ENCODE data around the gene SNX9.

GRCh38 chr6:157925771-157926170 is 102.7 kb downstream of the SNX9 start:
- TF ChIP-seq CTCF (IDR thresholded peaks at IDR 0.05 in 4 of 5, conservative IDR thresholded peaks at IDR 0.05 in 1 of 5) (no peak), POLR2A (IDR thresholded peaks at IDR 0.05) (no peak)
